GM18519 (cell line): ENCODE data around the gene PRPF40A.
"Not testable (repeated sequence)": the region's sequence is repeated elsewhere in the genome, so short reads cannot be mapped to it uniquely, and the experiment has no call there.

Experiments used
- ATAC-seq: cut with Tn5 transposase; IDR thresholded peaks from one replicate; pipeline ENCODE4 v1.9.1; 2021; ENCODE audit warnings: mild to moderate bottlenecking, moderate library complexity; ENCODE audit not compliant: unreplicated experiment, low FRiP score

PRPF40A gene

DNA sequence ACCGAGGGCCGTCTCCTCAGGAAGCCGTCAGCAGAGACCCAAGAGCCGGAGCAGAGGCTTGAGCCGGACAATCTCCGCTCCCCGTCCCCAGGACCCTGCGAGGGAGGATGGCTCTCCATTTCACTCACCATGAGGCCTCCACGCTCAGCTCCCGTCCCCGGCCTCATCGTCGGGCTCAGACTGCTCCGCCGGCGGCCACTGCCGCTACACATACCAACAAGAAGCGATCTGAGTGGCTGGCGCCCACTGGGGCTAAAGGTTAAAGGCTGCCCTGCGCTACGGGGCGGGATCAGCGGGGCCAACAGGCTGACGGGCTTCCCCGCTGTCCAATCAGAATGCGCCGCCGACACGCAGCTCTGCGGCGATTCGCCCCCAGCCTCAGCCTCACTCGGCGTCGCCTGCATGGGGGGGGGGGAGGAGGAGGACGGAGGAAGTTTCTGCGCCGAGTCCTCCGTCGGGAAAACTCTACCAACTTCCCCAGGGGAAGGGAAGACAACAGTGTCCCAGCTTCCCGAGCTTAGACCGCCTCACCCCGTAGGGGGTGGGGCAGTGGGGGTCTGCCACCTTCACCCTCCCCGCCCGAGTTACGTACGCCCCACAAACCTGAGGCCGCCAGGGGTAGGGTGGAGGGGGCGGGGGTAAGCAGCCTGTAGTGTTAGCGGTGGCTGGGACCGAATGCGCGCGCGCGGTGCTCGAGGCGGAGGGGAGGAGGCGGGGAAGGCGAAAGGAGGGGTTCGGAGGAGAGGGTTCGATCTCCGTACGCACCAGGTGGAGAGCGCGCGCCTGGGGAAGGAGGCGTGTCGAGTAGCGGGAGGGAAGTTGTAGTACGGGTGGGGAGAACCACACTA lies at the start of gene PRPF40A:
Gene PRPF40A (minus strand): TSS at position 234 of the 848 bp plus-strand sequence. CDS start 22 bp downstream, at position 212.
- ATAC-seq: peak; percentile 68

GRCh38 chr2:152766928-152767327 lies 49.7 kb upstream of the PRPF40A start:
- ATAC-seq: no peak

DNA sequence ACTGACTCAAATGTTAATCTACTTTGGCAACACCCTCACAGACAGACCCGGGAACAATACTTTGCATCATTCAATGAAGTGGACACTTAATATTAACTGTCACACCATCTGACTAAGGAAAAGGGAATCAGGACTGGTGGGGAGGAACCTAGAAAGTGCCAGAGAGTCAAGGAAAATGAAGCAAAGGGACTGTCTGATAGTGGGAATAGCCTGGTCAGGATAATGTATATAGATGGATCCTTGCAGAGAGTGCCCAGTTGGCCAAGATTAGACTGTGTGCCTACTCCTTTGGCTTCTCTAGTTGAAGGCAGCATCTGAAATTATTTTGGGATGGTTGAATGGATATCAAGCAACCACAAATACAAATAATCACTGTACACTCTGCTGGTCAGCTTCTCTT lies 46.4 kb upstream of the PRPF40A start:
- ATAC-seq: no peak

DNA sequence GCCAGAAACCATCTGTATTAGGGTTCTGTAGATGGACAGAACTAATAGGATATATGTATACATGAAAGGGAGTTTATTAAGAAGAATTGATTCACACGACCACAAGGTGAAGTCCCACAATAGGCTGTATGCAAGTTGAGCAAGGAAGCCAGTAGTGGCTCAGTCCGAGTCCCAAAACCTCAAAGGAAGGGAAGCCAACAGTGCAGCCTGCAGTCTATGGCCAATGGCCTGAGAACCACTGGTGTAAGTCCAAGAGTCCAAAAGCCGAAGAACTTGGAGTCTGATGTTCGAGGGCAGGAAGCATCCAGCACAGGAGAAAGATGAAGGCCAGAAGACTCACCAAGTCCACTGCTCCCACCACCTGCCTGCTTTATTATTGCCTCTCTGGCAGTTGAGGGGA lies 45.9 kb upstream of the PRPF40A start:
- ATAC-seq: not testable (repeated sequence)

- no peak for ATAC-seq
Measured at GRCh38 chr2:152762202-152762601, 44.9 kb upstream of the PRPF40A start.

DNA sequence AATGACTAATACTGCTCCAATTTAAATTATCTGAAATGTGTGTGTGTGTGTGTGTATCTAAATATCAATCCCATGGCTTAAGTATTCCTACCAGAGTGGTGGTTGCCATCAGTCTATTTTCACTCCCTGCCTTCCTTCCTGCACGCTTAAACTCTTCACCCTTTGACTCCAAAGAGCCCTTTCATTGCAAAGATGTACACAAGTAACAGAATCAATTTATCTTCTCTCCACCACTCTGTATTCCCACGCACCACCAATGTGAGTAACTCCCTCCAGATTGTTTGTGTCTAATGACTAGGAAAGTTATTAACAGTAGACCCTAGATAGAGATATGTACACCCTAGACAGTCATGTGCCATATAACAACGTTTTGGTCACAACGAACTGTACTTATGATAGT lies 44.0 kb upstream of the PRPF40A start:
- ATAC-seq: no peak

DNA sequence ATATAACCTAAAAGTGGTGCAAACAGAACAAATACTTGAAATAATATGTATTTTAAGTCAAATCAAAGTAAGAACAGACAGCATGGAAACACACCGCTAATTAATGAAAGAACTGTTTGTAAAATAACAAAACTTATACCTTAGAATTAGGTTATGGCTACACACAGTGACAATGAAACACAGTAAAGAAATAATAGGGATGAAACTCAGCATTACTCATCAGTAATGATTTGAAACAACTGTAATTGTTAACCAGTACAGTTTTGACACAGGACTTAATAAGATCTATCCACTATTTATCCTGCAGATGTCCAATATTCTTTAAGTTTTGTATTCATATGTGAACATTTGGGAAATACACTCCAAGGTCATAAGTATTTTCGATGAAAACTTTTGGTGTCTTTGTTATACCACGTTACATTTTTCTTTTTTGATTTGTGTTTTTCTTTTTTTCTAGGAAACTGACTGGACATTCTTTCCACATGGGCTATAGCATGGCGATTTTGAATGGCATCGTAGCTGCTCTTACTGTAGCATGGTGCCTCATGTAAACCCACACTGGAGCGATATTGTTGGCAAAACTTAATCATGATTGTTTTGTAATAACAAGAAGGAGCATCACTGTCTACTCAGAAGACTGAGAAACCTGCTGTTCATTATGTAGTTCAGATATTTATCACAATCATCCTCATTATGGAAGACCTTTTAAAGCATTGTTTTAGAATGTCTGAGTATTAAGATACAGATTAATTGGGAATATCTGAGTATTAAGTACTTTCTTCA lies 42.2 kb upstream of the PRPF40A start:
- ATAC-seq: no peak

DNA sequence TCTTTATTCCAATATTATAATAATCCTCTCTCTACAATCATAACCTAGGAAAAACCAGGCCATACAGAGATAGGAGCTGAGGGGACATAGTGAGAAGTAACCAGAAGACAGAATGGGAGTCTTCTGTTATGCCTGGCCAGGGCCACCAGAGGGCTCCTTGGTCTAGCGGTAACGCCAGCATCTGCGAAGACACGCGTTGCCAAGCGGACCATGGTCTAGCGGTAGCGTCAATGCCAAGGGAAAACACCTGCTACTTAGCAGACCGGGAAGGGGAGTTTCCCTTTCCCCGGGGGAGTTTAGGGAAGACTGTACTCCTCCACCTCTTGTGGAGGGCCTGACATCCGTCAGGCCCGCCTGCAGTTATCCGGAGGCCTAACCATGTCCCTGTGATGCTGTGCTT lies 37.8 kb upstream of the PRPF40A start:
- ATAC-seq: no peak

DNA sequence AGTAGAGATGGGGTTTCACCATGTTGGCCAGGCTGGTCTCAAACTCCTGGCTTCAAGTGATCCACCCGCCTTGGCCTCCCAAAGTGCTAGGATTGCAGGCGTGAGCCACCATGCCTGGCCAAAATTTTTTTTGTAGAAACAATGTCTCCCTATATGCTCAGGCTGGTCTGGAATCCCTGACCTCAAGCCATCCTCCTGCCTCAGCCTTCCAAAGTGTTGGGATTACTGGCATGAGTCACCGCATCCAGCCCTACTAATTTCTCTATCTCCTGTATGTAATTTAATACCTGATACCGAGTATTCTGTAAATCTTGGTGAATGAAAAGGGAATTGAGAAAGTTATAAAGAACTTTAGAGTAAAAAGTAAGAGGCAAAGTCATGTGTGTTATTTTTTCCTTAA lies 30.5 kb upstream of the PRPF40A start:
- not testable (repeated sequence) for ATAC-seq

- ATAC-seq: peak; percentile 58
Measured at GRCh38 chr2:152743002-152743401, 25.7 kb upstream of the PRPF40A start.

DNA sequence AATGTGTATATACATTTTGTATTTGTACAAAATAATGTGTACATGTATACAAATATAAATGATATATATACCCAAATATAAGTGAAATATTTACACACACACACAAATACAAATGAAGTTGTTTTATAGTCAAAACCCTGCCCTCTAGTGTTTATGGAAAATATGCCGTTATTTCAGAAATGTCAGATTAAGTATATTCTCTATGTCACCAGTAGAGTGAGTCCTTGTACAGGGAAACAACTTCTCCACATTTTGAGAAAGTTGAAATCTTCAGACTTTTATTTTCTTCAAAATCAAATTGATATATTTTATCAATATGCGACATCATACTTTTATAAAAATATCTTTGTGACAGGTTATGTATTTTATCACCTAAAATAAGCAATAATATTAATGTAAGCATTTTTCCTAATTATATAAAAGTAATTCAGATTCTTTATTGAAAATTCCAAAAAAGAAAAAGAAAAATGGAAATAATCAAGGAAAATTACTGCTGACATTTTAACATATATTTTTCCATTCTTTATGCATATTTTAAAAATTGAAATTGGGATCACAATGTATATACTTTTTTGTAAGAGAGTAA lies 23.6 kb upstream of the PRPF40A start:
- peak; percentile 90 for ATAC-seq

GRCh38 chr2:152739705-152740104 lies 22.4 kb upstream of the PRPF40A start:
- not testable (repeated sequence) for ATAC-seq

DNA sequence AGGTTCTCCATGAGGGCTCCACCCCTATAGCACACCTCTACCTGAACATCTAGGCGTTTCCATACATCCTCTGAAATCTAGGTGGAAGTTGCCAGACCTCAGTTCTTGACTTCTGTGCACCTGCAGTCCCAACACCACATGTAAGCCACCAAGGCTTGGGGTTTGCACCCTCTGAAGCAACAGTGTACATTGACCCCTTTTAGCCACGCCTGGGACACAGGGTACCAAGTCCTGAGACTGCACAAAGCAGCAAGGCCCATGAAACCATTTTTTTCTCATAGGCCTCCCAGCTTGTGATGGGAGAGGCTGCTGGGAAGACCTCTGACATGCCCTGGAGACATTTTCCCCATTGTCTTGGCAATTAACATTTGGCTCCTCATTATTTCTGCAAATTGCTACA lies 21.2 kb upstream of the PRPF40A start:
- no peak for ATAC-seq

DNA sequence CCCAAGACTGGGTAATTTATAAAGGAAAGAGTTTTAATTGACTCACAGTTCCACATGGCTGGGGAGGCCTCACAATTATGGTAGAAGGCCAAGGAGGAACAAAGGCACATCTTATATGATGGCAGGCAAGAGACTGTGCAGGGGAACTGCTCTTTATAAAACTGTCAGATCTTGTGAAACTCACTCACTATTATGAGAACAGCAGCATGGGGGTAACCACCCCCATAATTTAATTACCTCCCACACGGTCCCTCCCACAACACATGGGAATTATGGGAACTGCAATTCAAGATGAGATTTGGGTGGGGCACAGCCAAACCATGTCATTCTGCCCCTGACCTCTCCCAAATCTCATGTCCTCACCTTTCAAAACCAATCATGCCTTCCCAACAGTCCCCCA lies 20.2 kb upstream of the PRPF40A start:
- not testable (repeated sequence) for ATAC-seq

- ATAC-seq: peak; percentile 68
Measured at GRCh38 chr2:152730591-152731333, 13.5 kb upstream of the PRPF40A start.

DNA sequence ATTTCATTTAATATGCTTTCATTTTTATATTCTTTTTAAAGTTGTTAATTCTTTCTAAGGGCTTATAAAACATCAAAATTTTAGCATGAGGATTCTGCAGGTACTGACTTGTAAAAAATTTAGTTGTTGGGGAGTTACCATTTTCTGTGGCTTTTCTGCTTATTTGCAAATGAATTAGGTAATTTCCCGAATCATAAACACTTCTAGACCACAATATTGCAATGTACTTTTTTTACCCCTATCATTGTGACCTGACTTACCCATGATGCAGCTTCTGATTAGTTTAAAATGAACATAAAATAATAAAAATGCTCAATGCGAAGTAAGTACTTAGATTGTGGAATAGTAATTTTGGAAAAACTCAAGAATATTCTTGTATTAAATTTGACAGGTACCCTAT lies 12.6 kb upstream of the PRPF40A start:
- ATAC-seq: no peak

- no peak for ATAC-seq
Measured at GRCh38 chr2:152723918-152724317, 6.7 kb upstream of the PRPF40A start.

DNA sequence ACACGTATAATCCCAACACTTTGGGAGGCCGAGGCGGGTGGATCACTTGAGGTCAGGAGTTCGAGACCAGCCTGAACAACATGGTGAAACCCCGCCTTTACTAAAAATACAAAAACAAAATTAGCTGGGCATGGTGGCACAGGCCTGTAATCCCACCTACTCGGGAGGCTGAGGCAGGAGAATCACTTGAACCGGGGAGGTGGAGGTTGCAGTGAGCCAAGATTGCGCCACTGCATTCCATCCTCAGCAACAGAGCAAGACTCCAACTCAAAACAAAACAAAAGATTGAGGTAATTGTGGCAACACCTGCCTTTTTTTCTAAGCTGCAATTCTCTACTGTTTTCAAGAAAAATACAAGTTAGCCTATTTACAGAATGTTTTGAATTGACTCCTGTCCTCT lies 5.4 kb upstream of the PRPF40A start:
- not testable (repeated sequence) for ATAC-seq

DNA sequence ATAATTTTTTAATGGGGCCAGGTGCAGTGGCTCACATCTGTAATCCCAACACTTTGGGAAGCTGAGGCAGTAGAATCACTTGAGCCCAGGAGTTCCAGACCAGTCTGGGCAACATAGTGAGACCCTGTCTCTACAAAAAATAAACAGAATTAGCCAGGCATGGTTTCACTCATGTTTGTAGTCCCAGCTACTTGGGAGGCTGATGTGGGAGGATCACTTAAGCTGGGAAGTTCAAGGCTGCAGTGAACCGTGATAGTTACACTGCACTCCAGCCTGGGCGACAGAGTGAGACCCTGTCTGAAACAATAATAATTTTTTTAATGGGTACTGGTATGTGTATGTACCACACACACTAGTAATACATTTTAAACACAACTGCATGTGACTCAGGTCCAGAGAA lies 3.5 kb upstream of the PRPF40A start:
- no peak for ATAC-seq

DNA sequence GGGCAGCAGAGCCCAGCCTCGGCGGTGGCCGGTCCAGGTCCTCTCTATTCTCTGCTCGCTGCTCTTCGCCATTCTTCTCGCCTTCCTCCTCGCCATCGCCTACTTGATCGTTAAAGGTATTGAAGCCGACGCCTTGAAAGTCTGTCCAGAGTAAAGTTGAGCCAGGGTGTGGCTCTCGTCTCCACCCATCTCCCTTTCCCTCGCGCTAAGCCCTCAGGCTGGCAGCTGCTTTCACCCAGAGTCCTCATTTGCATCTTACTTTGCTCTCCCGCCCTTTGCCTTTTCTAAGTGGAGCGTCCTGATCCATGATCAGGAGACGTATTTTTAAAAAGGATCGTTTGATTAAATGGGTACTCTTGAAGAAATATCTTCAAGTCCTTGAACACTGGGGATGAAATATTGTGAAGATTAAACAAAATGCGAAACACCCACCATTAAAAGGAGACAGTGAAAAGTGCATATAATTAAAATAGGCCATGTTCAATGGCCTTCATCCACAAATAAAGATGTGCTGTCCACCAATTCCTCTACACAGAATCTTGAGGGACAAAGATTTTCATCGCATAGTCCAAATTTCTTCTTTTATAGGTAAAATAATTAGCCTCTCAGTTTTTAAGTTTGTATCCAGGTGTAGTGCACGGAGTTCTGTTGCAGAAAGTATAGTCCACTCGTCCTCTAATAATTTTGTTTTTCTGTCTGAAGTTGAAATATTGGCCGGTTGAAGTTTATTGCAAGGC lies 1.8 kb upstream of the PRPF40A start:
- peak; percentile 24 for ATAC-seq
